ENCODE measurements around the gene TECPR2.

Gene TECPR2

DNA sequence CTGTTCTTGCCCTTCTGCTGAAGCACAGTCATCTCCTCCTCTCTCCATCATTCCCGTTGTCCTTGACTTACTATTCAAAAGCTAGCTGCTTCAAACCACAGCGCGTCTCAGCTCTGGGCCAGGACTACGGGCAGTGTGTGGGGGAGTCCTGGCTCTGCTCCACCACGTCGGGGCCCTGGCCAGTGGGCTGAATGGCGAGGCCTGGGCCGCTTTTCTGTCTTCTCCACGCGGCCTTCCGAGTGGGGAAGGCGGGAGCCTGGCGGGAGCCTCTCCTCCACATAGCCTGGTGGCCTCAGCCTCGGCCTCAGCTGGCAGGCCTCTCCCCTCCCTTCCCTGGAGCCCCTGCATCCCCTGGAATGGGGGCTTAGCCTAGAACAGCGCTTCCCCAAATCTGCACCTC lies 130.4 kb downstream of the TECPR2 start:
- DNase-seq (ENCODE audit: low read depth, low spot score) = no peak
- in situ Hi-C loops (cut with HindIII; ENCODE audit: low sequenced_read_pairs) = no loop called here
- H3K4me3 ChIP-seq (ENCODE audit: low read depth, low read length) = no peak overlapping the region
- TF ChIP-seq CTCF (IDR thresholded peaks at IDR 0.05; ENCODE audit: low read depth, low read length) = no peak

DNA sequence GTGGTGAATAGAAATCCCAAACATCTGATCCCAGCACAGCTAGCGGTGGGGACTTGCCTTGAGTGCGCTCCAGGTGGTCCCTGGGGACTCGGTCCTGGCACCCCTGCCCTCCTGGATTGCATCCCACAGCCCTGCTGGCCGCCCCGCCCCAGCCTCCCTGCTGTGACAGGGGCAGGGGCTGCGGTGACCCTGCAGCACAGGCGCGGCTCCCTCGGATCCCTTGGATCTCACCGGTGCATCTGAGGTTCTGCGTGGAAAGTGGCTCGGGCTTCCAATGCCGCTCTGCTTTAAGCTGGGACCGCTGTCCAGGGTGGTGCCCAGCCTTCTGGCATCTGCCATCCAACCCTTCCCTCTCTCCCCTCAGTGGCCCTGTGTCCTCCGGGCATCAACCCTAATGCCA lies 130.8 kb downstream of the TECPR2 start:
- H3K4me3 ChIP-seq (ENCODE audit: low read depth, low read length) = no peak overlapping the region
- TF ChIP-seq CTCF (IDR thresholded peaks at IDR 0.05; ENCODE audit: low read depth, low read length) = no peak
- no peak for DNase-seq (ENCODE audit: low read depth, low spot score)
- in situ Hi-C loops (cut with HindIII; ENCODE audit: low sequenced_read_pairs) = no loop called here

DNA sequence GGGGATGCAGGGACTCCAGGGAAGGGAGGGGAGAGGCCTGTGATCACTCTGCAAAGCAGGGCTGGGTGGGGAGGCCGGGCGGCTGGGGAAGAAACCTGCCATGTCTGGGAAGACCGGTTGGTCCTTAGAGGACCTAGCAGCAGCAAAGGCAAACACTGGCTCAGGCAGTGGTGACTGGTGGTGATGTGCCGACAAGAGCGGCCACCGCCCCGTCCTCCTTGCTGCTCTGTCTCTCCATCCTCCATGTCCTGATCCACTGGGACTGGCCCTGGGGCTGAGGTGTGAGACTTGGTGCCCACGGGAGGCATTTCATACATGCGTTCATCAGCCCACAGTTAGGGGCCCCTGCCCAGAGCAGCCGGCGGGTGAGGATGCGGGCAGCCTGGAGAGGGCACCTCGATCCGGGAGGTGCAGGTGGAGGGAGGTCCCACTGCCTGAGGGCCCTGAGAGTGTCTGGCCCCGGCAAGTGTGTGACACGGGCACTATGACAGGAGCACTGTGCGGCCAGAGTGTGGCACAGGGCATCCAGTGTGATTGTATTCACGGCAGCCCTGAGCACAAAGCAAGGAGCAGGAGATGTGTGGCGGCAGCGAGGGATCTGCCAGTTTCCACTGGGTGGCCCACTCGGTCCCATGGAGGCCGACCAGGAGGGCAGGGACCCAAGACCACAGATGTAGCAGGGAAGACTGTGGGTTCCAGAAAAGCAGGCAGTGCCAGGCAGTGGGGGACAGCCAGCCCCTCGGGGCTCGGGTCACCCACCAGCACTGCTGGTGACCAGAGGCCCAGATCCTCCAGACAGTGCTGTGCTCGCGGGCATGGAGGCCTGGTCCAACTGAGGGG lies 133.0 kb downstream of the TECPR2 start:
- no peak overlapping the region for H3K4me3 ChIP-seq (ENCODE audit: low read depth, low read length)
- no peak for DNase-seq (ENCODE audit: low read depth, low spot score)
- in situ Hi-C loops (cut with HindIII; ENCODE audit: low sequenced_read_pairs) = no loop called here
- no peak for TF ChIP-seq CTCF (IDR thresholded peaks at IDR 0.05; ENCODE audit: low read depth, low read length)

DNA sequence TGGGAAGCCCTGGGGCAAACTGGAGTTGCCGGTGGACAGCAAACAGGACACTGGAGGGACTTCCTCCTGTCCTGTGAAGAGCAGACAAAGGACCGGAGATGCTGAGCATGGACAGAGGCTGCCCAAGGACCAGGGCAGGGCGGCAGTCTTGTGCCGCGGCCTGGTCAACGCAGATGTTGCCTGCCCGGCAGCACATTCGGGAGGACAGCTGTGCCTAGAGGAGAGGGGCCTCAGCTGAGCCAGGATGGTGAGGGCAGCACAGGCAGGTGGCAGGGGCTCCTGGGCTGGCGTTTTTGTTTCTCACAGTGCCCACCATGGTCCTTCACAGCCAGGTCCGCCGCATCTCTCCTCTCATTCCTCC lies 133.6 kb downstream of the TECPR2 start:
- TF ChIP-seq CTCF (IDR thresholded peaks at IDR 0.05; ENCODE audit: low read depth, low read length) = no peak
- no peak overlapping the region for H3K4me3 ChIP-seq (ENCODE audit: low read depth, low read length)
- no peak for DNase-seq (ENCODE audit: low read depth, low spot score)
- in situ Hi-C loops (cut with HindIII; ENCODE audit: low sequenced_read_pairs) = no loop called here

DNA sequence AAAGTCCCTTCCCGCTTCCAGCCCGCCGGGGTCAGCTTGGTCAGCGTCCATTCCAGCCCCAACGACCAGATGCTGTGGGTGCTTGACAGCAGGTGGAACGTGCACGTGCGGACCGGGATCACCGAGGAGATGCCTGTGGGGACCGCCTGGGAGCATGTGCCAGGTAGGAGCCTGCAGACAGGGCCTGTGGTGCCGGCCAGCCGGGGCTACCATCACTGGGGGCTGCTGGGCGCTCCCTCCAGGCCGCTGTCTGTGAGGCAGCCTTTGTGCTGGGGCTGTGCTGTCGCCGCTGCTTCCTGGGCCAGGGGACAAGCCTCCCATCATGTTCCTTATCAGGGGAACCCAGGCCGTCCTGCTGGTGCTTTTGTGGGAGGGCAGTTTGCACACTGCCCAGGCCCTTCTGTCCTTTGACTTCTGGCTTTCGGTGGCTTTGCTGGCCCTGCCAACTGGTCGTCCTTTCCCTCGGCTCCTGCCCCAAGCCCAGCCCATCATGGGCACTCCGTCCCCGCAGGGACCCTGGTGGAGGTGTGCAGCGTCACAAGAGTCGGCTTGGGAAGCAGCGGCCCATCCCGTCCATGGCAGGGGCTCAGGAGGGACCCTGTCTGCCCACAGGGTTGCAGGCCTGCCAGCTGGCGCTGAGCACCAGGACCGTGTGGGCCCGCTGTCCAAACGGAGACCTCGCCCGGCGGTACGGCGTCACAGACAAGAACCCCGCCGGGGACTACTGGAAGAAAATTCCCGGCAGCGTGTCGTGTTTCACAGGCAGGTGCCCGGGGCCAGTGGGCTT lies 134.4 kb downstream of the TECPR2 start:
- no peak overlapping the region for H3K4me3 ChIP-seq (ENCODE audit: low read depth, low read length)
- in situ Hi-C loops (cut with HindIII; ENCODE audit: low sequenced_read_pairs) = no loop called here
- DNase-seq (ENCODE audit: low read depth, low spot score) = no peak
- TF ChIP-seq CTCF (IDR thresholded peaks at IDR 0.05; ENCODE audit: low read depth, low read length) = no peak

DNA sequence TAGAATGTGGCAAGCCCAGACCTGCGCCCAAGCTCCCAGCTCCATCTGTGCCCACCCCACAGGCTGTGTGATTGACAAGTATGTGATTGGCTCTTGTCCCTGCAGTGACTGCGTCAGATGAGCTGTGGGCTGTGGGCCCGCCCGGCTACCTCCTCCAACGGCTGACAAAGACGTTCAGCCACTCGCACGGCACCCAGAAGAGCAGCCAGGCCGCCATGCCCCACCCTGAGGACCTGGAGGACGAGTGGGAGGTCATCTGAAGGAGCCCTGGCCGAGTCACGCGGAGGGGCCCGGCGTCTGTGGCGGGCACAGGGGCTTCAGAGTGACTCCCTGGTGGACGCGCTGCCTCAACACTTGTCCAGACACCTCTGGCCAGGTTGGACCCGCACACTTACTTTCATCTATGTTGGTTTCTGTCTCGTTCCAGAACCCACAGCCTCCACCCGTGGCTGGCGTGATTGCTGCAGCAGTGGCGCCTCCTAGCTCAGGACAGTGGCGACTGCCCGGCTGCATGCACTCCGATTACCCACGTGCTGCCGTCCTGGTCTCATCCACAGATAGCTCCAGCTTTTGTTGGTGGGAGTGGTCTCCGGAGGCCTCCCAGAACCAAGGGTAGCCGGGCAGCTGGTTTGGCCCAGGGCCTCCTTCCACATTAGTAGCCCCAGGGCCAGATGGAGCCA lies 135.4 kb downstream of the TECPR2 start:
- DNase-seq (ENCODE audit: low read depth, low spot score) = no peak
- in situ Hi-C loops (cut with HindIII; ENCODE audit: low sequenced_read_pairs) = no loop called here
- peak; percentile 28 for TF ChIP-seq CTCF (IDR thresholded peaks at IDR 0.05; ENCODE audit: low read depth, low read length)
- H3K4me3 ChIP-seq (ENCODE audit: low read depth, low read length) = no peak overlapping the region

Measured in astrocyte of the spinal cord (primary cell).